AG04449 (cell line): Measurements from ENCODE around the gene CKAP2.

Experiments
- CTCF ChIA-PET: fragments of 350-600 bp; formaldehyde crosslinking; extraction: SDS; loops from one replicate; lab custom pipeline; 2021; ENCODE audit warnings: antibody characterized with exemption; lab: Yijun Ruan, JAX
- POLR2A ChIA-PET: fragments of 400-600, 350-600 bp; formaldehyde crosslinking; extraction: SDS; loops from one replicate; lab custom pipeline; 2020; ENCODE audit warnings: antibody characterized with exemption, inconsistent platforms; lab: Yijun Ruan, JAX
- DNase-seq: peaks from one replicate; pipeline ENCODE4 v3.0.0-alpha.2; 2010; ENCODE audit warnings: low read depth, low spot score
- H3K4me3 ChIP-seq: 2 replicates; pipeline ENCODE4 v1.5.1; 2011; ENCODE audit warnings: low read depth, mild to moderate bottlenecking, control low read depth, low read length
- CTCF ChIP-seq: IDR thresholded peaks from one replicate; pipeline ENCODE4 v1.5.1; 2011; ENCODE audit warnings: mild to moderate bottlenecking, moderate library complexity, low read length, control low read depth, inconsistent platforms; ENCODE audit not compliant: insufficient read depth; ENCODE audit errors: missing control alignments

The CKAP2 gene

GRCh38 chr13:52450012-52450792 is 5.1 kb upstream of the CKAP2 start, which contains the start of gene VPS36:
TSS of gene VPS36 (minus strand) at chr13:52450634. CDS start at chr13:52450594, 40 bp downstream.
- POLR2A ChIA-PET = interaction anchor here (0.7 to 1.7 kb wide), 7 partner anchors 8 to 323 kb away, joined by 3 to 6 read pairs (median 4); no protein-coding TSS in a partner anchor
- peak within 1 kb of the TSS; percentile 86 for H3K4me3 ChIP-seq
- peak; percentile 51 for DNase-seq
- CTCF ChIA-PET = interaction anchor here (0.6 to 7.3 kb wide), 58 partner anchors 9 to 635 kb away, joined by 3 to 300 read pairs (median 4); partner anchors contain the start of genes NEK3 and NEK5
- TF ChIP-seq CTCF = peak; percentile 92

GRCh38 chr13:52450793-52451116 is 4.5 kb upstream of the CKAP2 start:
- TF ChIP-seq CTCF = no peak
- ChIA-PET POLR2A (interaction anchor here (0.8 to 1.7 kb wide), 6 partner anchors 9 to 323 kb away, joined by 3 to 6 read pairs (median 4); no protein-coding TSS in a partner anchor), CTCF (interaction anchor here (0.5 to 7.3 kb wide), 59 partner anchors 9 to 710 kb away, joined by 3 to 300 read pairs (median 4); partner anchors contain the start of genes NEK3 and NEK5)
- DNase-seq = no peak
- peak overlapping the region; percentile 31 for H3K4me3 ChIP-seq

DNA sequence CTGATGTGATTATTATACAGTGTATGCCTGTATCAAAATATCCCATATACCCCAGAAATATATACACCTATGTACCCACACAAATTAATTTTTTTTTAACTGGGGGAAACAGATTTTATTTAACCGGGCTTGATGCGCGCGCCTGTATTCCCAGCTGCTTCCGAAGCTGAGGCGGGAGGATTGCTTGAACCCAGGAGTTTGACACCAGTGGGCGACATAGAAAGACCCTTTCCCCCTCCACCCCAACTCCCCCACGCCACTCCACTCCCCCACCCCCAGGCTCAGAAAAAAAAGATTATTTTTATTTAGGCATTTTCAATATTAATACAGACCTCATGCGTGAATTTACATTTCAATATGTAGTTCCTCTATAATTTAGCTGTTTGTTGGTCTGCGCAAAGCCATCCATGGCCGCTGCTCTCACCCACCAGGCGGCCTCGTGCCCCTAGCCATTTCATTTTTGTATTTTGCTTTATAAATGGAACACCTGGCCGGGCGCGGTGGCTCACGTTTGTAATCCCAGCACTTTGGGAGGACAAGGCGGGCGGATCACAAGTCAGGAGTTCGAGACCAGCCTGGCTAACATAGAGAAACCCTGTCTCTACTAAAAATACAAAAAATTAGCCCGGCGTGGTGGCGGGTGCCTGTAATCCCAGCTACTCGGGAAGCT is 4.0 kb upstream of the CKAP2 start:
- DNase-seq = no peak
- H3K4me3 ChIP-seq = no peak overlapping the region
- POLR2A ChIA-PET = interaction anchor here (0.8 to 1.7 kb wide), 6 partner anchors 9 to 324 kb away, joined by 3 to 6 read pairs (median 4); no protein-coding TSS in a partner anchor
- CTCF ChIA-PET = interaction anchor here (0.5 to 7.3 kb wide), 56 partner anchors 8 to 710 kb away, joined by 3 to 300 read pairs (median 4); partner anchors contain the start of genes NEK3 and NEK5
- TF ChIP-seq CTCF = no peak

GRCh38 chr13:52452470-52452869 is 2.8 kb upstream of the CKAP2 start:
- H3K4me3 ChIP-seq = no peak overlapping the region
- no peak for DNase-seq
- ChIA-PET POLR2A (no interaction called here), CTCF (interaction anchor here (1.1 to 7.3 kb wide), 2 partner anchors 107 to 293 kb away, joined by 3 to 300 read pairs; partner anchors contain the start of gene NEK3)
- TF ChIP-seq CTCF = no peak

GRCh38 chr13:52454459-52454819 is 839 bp upstream of the CKAP2 start:
- no peak for DNase-seq
- no peak for TF ChIP-seq CTCF
- peak overlapping the region; percentile 98 for H3K4me3 ChIP-seq

More at GRCh38 chr13:52454459-52454819, 839 bp upstream of the CKAP2 start:
- CTCF ChIA-PET = no interaction called here
- POLR2A ChIA-PET = no interaction called here
